Measurements from ENCODE around the gene RASGEF1C. TPM values are rescaled to one million over a fixed set of nuclear protein-coding genes. Genes with fewer than 3 reads are reported as not detected.
"Not testable (repeated sequence)": the region's sequence is repeated elsewhere in the genome, so short reads cannot be mapped to it uniquely, and the experiment has no call there.

RASGEF1C gene
- total RNA-seq, 1 donor from 2014 or later, result not detected

DNA sequence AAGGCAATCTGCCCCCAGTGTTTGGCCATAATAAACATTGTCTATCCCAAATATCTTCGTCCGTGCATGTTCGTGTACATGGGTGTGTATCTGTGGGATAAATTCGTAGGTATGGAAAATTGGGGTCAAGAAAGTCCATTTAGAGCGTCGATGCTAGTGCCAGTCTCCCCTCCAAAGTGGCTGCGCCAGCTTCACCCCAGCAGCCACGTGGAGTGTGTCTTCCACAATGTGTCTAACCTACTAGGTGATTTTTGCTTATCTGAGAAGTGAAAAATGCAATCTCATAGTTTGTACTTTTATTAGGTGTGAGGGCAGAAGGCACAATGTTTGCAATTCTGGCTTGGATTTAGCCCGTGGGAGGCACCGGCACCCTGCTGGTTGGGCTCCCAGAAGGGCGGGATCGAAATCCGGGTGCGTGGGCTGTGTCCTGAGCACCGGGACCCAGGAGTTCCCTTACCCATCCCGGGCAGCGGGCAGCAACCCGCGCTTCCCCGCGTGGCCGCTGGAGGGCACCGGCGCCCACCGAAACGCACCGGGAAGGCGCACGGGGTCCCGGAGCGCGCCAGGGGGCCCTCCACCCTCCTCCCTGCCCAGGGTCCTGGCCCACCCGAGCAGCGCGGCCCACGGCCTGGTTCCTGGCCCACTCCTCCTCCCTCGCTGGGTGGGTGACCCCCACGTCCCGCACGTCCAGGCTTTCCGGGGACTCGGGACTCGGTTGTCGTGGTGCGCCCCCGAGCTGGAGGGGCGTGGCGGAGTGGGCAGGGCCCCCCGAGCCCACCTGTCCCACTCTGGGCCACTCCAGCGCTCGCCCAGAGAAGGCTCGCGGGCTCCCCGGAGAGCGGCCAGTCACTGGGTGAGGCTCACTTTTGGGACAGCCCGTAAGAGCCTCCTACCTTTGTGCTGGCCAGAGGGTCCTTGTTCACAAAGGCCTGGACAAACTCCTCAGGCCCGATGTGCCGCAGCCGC is 82.0 kb downstream of the RASGEF1C start:
- Mint-ChIP-seq H3K36me3 (ENCODE audit: low read depth) (no peaks in the 10 kb centered on the region), H3K4me3 (ENCODE audit: unreplicated experiment) (no peak overlapping the region), H3K27ac (ENCODE audit: unreplicated experiment) (no peak overlapping the region), H3K27me3 (ENCODE audit: low read depth) (peaks cover 38% of the 10 kb centered on the region), H3K4me1 (ENCODE audit: low read depth) (no peaks in the 10 kb centered on the region), H3K9me3 (ENCODE audit: low read depth) (no peaks in the 10 kb centered on the region)
- DNase-seq (ENCODE audit: low spot score), result no peak
- TF ChIP-seq, protein P1, sequence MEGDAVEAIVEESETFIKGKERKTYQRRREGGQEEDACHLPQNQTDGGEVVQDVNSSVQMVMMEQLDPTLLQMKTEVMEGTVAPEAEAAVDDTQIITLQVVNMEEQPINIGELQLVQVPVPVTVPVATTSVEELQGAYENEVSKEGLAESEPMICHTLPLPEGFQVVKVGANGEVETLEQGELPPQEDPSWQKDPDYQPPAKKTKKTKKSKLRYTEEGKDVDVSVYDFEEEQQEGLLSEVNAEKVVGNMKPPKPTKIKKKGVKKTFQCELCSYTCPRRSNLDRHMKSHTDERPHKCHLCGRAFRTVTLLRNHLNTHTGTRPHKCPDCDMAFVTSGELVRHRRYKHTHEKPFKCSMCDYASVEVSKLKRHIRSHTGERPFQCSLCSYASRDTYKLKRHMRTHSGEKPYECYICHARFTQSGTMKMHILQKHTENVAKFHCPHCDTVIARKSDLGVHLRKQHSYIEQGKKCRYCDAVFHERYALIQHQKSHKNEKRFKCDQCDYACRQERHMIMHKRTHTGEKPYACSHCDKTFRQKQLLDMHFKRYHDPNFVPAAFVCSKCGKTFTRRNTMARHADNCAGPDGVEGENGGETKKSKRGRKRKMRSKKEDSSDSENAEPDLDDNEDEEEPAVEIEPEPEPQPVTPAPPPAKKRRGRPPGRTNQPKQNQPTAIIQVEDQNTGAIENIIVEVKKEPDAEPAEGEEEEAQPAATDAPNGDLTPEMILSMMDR (IDR thresholded peaks at IDR 0.05), result peak; percentile 94

DNA sequence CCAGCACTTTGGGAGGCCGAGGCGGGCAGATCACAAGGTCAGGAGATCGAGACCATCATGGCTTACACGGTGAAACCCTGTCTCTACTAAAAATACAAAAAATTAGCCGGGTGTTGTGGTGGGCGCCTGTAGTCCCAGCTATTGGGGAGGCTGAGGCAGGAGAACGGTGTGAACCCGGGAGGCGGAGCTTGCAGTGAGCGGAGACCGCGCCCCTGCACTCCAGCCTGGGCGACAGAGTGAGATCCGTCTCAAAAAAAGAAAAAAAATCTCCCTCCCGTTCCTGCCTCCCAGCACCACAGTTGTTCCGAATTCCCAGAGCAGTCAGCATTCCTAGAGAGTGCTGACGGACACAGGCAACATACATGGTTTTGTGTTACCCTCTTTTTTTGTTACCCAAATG is 82.9 kb downstream of the RASGEF1C start:
- not testable (repeated sequence) for H3K9me3 Mint-ChIP-seq (ENCODE audit: low read depth); H3K4me3 Mint-ChIP-seq (ENCODE audit: unreplicated experiment); H3K36me3 Mint-ChIP-seq (ENCODE audit: low read depth); H3K4me1 Mint-ChIP-seq (ENCODE audit: low read depth); H3K27ac Mint-ChIP-seq (ENCODE audit: unreplicated experiment); DNase-seq (ENCODE audit: low spot score)
- H3K27me3 Mint-ChIP-seq (ENCODE audit: low read depth), result peaks cover 37% of the 10 kb centered on the region

DNA sequence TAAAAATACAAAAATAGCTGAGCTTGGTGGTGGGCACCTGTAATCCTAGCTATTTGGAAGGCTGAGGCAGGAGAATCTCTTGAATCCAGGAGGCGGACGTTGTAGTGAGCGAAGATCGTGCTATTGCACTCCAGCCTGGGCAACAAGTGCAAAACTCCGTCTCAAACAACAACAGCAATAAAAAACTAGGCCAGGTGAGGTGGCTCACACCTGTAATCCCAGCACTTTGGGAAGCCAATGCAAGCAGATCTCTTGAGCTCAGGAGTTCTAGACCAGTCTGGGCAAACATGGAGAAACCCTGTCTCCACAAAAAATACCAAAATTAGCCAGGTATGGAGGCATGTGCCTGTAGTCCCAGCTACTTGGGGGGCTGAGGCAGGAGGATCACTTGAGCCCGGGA is 84.3 kb downstream of the RASGEF1C start:
- H3K27me3 Mint-ChIP-seq (ENCODE audit: low read depth), result peaks cover 29% of the 10 kb centered on the region
- H3K4me1 Mint-ChIP-seq (ENCODE audit: low read depth); H3K36me3 Mint-ChIP-seq (ENCODE audit: low read depth); DNase-seq (ENCODE audit: low spot score); H3K9me3 Mint-ChIP-seq (ENCODE audit: low read depth); H3K4me3 Mint-ChIP-seq (ENCODE audit: unreplicated experiment); H3K27ac Mint-ChIP-seq (ENCODE audit: unreplicated experiment): not testable (repeated sequence)

DNA sequence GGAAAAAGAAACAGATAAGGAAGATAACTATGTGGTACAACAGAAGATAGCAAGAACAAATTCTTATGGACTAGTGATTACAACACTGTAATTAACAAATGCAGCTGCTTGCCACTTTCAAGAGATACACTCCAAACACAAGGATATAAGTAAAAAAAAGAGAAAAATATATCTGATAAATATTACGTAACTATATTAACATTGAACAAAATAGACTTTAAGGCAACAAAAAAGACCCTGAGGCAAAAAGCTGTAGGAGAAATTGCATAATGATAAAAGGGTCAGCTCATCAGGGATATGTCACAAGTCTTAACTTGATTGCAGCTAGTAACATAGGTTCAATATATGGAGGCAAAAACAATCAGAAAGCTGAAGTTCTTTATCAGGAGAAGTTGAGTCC is 86.1 kb downstream of the RASGEF1C start:
- Mint-ChIP-seq H3K27ac (ENCODE audit: unreplicated experiment) (no peak overlapping the region), H3K4me1 (ENCODE audit: low read depth) (no peaks in the 10 kb centered on the region), H3K36me3 (ENCODE audit: low read depth) (no peaks in the 10 kb centered on the region), H3K9me3 (ENCODE audit: low read depth) (no peaks in the 10 kb centered on the region), H3K4me3 (ENCODE audit: unreplicated experiment) (no peak overlapping the region), H3K27me3 (ENCODE audit: low read depth) (peaks cover 29% of the 10 kb centered on the region)
- TF ChIP-seq, protein P1 (IDR thresholded peaks at IDR 0.05), result no peak
- DNase-seq (ENCODE audit: low spot score), result no peak

DNA sequence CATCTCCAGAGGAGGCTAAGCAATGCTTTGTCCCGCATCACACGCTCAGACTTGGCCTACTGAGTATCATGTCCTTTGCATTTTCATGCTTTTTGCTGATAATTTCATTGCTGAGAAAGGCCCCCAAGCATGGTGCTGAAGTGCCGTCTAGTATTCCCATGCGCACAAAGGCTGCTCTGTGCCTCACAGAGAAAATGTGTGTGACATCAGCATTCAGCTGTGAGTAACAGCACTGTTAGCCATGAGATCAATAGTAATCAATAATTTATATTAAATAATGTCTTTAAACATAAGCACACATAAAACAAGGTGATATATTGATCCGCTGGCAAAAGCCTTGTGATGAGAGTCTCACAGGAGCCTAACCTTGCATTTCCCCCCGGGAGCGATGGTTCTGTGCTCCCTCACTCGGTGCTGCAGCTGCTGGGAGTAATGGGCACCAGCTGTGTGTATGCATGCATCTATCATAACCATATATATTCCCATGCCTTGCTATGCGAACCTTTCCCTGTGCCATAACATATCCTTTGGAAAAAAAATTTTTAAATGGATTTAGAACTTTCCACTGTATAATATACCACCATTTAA is 87.1 kb downstream of the RASGEF1C start:
- DNase-seq (ENCODE audit: low spot score), result no peak
- no peaks in the 10 kb centered on the region for H3K4me1 Mint-ChIP-seq (ENCODE audit: low read depth)
- no peak overlapping the region for H3K27ac Mint-ChIP-seq (ENCODE audit: unreplicated experiment)
- TF ChIP-seq, protein P1 (IDR thresholded peaks at IDR 0.05), result no peak
- H3K27me3 Mint-ChIP-seq (ENCODE audit: low read depth), result peaks cover 29% of the 10 kb centered on the region
- H3K36me3 Mint-ChIP-seq (ENCODE audit: low read depth), result no peaks in the 10 kb centered on the region
- no peak overlapping the region for H3K4me3 Mint-ChIP-seq (ENCODE audit: unreplicated experiment)
- H3K9me3 Mint-ChIP-seq (ENCODE audit: low read depth), result no peaks in the 10 kb centered on the region

DNA sequence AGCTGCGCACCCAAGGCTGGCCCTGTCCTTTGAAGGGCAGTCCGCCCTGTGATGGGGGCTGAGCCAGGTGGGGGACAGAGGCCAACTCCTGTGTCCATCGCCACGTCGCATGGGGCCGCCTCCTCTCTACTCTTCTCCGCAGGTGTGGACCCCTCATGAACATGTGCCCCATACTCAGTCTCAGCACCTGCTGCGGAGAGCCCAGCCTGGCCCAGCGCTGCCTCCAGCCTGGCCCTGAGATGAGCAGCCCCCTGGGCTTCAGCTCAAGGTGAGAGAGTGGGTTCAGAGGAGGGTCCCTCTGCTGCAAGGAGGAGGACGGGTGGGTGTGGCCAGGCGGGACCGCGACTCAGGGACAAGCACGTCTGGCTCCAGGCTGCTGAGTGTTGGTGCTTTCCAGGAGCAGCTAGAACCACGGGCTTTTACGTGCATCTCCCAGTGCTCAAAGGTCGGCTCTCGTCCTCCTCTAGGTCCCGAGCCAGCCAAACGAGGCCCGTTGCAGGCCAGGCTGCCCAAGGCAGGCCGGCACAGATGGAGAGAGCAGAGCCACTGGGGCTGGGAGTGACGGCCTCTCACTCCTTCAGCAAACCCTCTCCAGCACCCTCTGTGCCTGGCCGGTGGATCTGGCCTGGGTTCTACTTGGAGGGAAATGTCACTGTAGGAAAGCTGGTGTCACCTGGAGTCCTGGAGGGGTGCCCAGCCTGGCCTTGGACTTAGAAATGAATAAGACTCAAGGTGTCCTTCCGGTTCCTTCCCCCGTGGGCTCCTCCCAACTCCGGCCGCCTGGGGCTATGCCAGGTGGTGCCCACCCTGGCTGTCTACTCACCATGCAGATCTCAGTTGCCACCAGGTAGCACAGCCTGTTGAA is 88.5 kb downstream of the RASGEF1C start:
- Mint-ChIP-seq H3K4me3 (ENCODE audit: unreplicated experiment) (no peak overlapping the region), H3K27ac (ENCODE audit: unreplicated experiment) (no peak overlapping the region), H3K4me1 (ENCODE audit: low read depth) (no peaks in the 10 kb centered on the region), H3K36me3 (ENCODE audit: low read depth) (no peaks in the 10 kb centered on the region), H3K27me3 (ENCODE audit: low read depth) (peaks cover 20% of the 10 kb centered on the region), H3K9me3 (ENCODE audit: low read depth) (no peaks in the 10 kb centered on the region)
- TF ChIP-seq, protein P1 (IDR thresholded peaks at IDR 0.05), result no peak
- no peak for DNase-seq (ENCODE audit: low spot score)
